ENCODE measurements around the gene NAA15.

The NAA15 gene

GRCh38 chr4:139333046-139333445 lies 31.7 kb downstream of the NAA15 start:
- Histone ChIP-seq H3K4me3 (ENCODE audit: low read depth, low read length, poor library complexity, severe bottlenecking) (no peak overlapping the region), H3F3A (ENCODE audit: insufficient read depth, low read length) (no peaks in the 10 kb centered on the region), H3K27me3 (ENCODE audit: insufficient read depth, low read length) (no peaks in the 10 kb centered on the region), H3K27ac (ENCODE audit: low read depth, low read length, poor library complexity, severe bottlenecking) (no peak overlapping the region), H3K9me3 (ENCODE audit: low read length) (no peaks in the 10 kb centered on the region), H3K4me1 (ENCODE audit: insufficient read depth, low read length, severe bottlenecking) (peaks cover 27% of the 10 kb centered on the region), H3K4me2 (ENCODE audit: low read length) (no peak overlapping the region), H3K36me3 (ENCODE audit: insufficient read depth, low read length) (peaks cover 65% of the 10 kb centered on the region), H3K9me2 (ENCODE audit: low read depth, low read length) (no peaks in the 10 kb centered on the region), H4K20me1 (ENCODE audit: insufficient read depth, low read length) (no peaks in the 10 kb centered on the region), H3K9ac (ENCODE audit: low read length) (no peak overlapping the region), H3K79me2 (ENCODE audit: insufficient read depth, low read length) (peaks cover 67% of the 10 kb centered on the region), H2AFZ (ENCODE audit: low read length) (no peak overlapping the region)
- no peak for TF ChIP-seq CTCF (IDR thresholded peaks at IDR 0.05; ENCODE audit: low read length)
- no peak for TF ChIP-seq EZH2 (IDR thresholded peaks at IDR 0.05; ENCODE audit: borderline replicate concordance, low read length)

GRCh38 chr4:139337612-139338011 lies 36.3 kb downstream of the NAA15 start:
- Histone ChIP-seq H3K79me2 (ENCODE audit: insufficient read depth, low read length) (peaks cover 23% of the 10 kb centered on the region), H3K27ac (ENCODE audit: low read depth, low read length, poor library complexity, severe bottlenecking) (no peak overlapping the region), H3K36me3 (ENCODE audit: insufficient read depth, low read length) (peaks cover 74% of the 10 kb centered on the region), H3K9ac (ENCODE audit: low read length) (no peak overlapping the region), H3K9me3 (ENCODE audit: low read length) (no peaks in the 10 kb centered on the region), H2AFZ (ENCODE audit: low read length) (no peak overlapping the region), H3K4me2 (ENCODE audit: low read length) (no peak overlapping the region), H4K20me1 (ENCODE audit: insufficient read depth, low read length) (no peaks in the 10 kb centered on the region), H3F3A (ENCODE audit: insufficient read depth, low read length) (no peaks in the 10 kb centered on the region), H3K27me3 (ENCODE audit: insufficient read depth, low read length) (no peaks in the 10 kb centered on the region), H3K4me1 (ENCODE audit: insufficient read depth, low read length, severe bottlenecking) (peaks cover 9% of the 10 kb centered on the region), H3K4me3 (ENCODE audit: low read depth, low read length, poor library complexity, severe bottlenecking) (no peak overlapping the region), H3K9me2 (ENCODE audit: low read depth, low read length) (no peaks in the 10 kb centered on the region)
- no peak for TF ChIP-seq EZH2 (IDR thresholded peaks at IDR 0.05; ENCODE audit: borderline replicate concordance, low read length)
- no peak for TF ChIP-seq CTCF (IDR thresholded peaks at IDR 0.05; ENCODE audit: low read length)

GRCh38 chr4:139361301-139361700 lies 60.0 kb downstream of the NAA15 start:
- H3K4me1 ChIP-seq (ENCODE audit: insufficient read depth, low read length, severe bottlenecking): no peaks in the 10 kb centered on the region
- no peak overlapping the region for H2AFZ ChIP-seq (ENCODE audit: low read length)
- H3K36me3 ChIP-seq (ENCODE audit: insufficient read depth, low read length): peaks cover 89% of the 10 kb centered on the region
- H3K27ac ChIP-seq (ENCODE audit: low read depth, low read length, poor library complexity, severe bottlenecking): no peak overlapping the region
- no peaks in the 10 kb centered on the region for H4K20me1 ChIP-seq (ENCODE audit: insufficient read depth, low read length)
- H3K27me3 ChIP-seq (ENCODE audit: insufficient read depth, low read length): no peaks in the 10 kb centered on the region
- no peaks in the 10 kb centered on the region; the same call in 1 of the 2 replicates for H3F3A ChIP-seq (ENCODE audit: insufficient read depth, low read length)
- no peak overlapping the region for H3K4me3 ChIP-seq (ENCODE audit: low read depth, low read length, poor library complexity, severe bottlenecking)
- no peak overlapping the region for H3K4me2 ChIP-seq (ENCODE audit: low read length)
- H3K9ac ChIP-seq (ENCODE audit: low read length): no peak overlapping the region
- H3K9me3 ChIP-seq (ENCODE audit: low read length): no peaks in the 10 kb centered on the region
- no peaks in the 10 kb centered on the region for H3K9me2 ChIP-seq (ENCODE audit: low read depth, low read length)
- TF ChIP-seq EZH2 (IDR thresholded peaks at IDR 0.05; ENCODE audit: borderline replicate concordance, low read length) (no peak), CTCF (IDR thresholded peaks at IDR 0.05; ENCODE audit: low read length) (no peak)
- H3K79me2 ChIP-seq (ENCODE audit: insufficient read depth, low read length): 0 out of 2 replicates have a peak, but pooled peaks cover 5% of the 10 kb centered on the region

Measured in OCI-LY1 (cell line).